Measurements from ENCODE around the gene UBE4B.
"Not testable (repeated sequence)": the region's sequence is repeated elsewhere in the genome, so short reads cannot be mapped to it uniquely, and the experiment has no call there.

Gene UBE4B

DNA sequence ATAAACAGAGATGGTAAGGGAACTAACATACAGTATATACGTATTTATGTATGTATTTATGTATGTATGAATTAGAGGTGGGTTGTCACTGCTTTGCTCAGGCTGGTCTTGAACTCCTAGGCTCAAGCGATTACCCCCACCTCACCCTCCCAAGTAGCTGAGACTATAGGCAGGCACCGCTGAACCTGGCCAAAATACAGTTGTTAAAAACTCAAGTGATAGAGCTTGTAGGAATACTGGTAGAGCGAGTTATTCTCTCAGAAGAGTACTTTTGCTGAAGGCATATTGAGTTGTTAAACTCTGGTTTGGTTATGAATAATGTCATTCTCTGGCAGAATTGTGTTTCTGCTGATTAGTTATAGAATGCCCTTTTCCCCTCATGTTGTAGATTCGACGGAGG, 38.9 kb downstream of the UBE4B start:
- no peak for DNase-seq (ENCODE audit: low read depth in 2 of 2)

DNA sequence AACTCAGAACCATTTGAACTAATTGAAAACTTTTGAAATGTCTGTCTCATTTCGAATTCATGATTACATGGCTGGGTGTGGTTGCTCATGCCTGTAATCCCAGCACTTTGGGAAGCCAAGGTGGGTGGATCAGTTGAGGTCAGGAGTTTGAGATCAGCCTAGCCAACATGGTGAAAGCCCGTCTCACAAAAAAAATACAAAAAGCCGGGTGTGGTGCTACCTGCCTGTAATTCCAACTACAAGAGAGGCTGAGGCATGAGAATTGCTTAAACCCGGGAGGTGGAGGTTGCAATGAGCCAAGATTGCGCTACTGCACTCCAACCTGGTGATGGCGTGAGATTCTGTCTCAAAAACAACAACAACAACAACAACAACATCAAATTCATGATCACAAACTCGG, 40.6 kb downstream of the UBE4B start:
- not testable (repeated sequence) for DNase-seq (ENCODE audit: low read depth in 2 of 2)

DNA sequence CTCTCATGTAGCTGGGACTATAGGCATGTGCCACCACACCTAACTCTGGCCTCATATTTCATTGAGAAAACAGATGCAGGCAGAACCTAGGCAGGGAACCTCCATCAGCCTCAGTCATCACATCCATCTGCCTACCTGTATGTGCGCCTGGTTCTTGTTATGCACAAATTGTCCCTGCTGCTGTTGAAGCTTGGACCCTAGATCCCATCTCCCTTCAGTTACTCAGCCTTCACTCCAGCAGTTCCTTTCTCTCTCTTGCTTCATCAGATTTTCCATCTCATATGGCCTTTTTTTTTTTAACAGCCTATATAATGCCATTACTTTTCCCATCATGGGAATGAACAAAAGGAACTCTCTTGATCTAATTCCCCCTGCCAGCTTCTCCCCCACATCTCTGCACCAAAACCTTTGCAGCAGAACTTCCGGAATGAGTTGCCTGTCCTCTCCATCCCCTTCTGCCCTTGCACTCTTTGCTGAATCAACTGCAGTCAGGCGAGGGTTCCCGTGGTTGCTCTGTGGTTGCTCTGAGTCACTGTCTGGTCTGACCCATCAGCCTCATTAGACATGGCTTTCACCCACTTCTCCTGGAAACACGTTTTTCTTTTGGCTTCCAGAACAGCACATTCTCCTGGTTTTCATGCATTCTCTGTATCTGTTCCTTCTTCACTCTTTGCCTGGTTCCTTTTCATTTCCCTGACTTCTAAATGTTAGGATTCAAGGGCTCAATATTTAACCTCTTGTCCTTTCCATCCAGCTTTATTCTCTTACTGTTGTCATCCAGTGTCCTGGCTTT, 41.5 kb downstream of the UBE4B start:
- DNase-seq (ENCODE audit: low read depth in 2 of 2) = peak; percentile 39 to 57

DNA sequence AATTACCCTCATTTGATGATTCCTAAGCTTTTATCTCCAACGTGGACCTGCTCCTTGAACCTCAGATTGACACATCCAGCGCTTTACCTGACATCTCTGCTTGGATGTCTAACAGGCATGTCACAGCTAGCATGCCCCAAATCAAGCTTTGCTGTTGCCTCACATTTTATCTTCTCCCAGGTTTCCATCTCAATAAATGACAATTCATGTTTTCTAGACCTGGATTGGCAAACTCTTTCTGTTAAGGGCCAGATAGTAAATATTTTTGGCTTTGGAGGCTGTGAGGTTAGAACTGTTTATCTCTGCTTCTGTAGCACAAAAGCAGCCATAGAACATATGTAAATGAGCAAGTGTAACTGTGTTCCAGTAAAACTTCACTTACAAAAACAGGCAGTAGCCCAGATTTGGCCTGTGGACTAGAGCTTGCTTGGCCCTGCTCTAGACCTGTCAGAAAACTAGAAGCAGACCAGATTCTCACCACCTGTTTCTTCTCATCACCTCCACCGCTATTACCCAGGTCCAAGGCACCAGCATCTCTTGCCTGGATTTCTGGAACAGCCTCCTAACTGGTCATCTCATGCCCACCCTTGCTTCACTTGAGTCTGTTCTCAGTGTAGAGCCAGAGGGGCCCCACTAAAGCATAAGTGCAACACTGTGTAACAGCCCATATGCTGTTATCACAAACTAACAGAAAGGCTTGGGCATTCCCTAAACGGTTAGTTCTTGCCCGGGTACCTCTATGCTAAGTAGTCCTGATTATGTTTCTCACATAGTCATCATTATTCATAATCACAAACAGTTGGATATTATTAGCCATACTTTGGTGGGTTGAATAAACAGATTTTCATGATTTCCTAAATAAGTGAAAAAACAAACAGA, 42.3 kb downstream of the UBE4B start:
- DNase-seq (ENCODE audit: low read depth in 2 of 2) = no peak

DNA sequence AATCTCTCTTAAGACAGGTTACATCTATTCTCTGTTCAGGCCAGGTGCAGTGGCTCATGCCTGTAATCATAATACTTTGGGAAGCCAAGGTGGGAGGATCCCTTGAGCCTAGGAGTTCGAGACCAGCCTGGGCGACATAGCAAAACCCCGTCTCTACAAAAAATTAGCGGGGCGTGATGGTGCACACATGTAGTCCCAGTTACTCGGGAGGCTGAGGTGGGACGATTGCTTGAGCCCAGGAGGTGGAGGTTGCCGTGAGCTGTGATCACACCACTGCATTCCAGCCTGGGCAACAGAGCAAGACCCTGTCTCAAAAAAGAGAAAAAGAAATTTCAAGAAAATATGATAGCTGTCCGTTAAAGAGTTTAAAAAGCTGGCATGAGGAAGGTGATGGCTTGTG, 43.0 kb downstream of the UBE4B start:
- DNase-seq (ENCODE audit: low read depth in 2 of 2) = no peak

DNA sequence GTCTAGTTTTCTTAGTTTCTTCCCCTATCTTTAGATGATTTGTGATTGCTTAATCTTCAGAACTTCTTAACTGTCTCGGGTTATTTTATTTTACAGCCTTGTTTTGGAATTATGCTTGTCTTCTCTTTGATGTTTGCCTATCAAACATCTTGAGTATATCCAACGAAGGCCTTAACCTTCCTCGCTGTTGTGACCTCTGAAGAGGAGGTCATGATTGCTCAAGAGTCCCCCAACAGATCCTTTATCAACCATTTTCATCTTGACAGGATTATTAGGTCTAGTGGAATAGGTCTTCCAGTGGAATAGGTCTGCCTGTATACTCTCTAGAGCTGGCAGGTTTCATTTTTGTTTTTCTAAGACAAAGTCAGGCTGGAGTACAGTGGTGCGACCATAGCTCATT, 45.7 kb downstream of the UBE4B start:
- no peak for DNase-seq (ENCODE audit: low read depth in 2 of 2)

DNA sequence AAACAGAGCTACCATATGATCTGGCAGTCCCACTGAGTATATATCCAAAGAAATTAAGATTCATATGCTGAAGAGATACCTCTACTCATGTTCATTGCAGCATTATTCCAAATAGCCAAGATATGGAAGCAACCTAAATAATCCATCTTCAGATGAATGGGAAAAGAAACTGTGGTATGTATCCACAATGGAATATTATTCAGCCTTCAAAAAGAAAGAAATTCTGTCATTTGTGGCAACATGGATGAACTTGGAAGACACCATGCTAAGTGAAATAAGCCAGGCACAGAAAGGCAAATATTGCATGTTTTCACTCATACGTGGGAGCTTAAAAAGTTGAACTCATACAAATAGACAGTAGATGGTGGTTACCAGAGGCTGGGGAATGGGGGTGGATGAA, 47.8 kb downstream of the UBE4B start:
- no peak for DNase-seq (ENCODE audit: low read depth in 2 of 2)

DNA sequence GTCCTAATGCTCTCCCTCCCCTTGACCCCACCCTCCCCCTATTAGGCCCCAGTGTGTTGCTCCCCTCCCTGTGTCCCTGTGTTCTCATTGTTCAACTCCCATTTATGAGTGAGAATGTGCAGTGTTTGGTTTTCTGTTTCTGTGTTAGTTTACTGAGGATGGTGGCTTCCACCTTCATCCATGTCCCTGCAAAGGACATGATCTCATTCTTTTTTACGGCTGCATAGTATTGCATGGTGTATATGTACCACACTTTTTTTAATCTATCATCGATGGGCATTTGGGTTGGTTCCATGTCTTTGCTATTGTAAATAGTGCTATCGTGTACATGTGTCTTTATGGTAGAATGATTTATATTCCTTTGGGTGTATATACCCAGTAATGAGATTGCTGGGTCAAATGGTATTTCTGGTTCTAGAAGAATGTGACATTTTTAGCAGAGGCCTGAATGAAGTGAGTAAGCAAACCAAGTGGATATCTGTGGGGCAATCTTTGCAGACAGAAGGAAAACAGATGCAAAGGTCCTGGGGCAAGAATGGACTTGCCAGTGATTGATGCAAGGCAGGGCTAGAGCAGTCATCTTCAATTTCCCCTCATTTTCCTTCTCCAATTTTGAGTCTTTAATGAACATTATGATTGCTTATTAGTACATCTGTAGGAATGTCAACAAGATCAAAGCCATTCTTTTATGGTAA, 50.2 kb downstream of the UBE4B start:
- no peak for DNase-seq (ENCODE audit: low read depth in 2 of 2)

DNA sequence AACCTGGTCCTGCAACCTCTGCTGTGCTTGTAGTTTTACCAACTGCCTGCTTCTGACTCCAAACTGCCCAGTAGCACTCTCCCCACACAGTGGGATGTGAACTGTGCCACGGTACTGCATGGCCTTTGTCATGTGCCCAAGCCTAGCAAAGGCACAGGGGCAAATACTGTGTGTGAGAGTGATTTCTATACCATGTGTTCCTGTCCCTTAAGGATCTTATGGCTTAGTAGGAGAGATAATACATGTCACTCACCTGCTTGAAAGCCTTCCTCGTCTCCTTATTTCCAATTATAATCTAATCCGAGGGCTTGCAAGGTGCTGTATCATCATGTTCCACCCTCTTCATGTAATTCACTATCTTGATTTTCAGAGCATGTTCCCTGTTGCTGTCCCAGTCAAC, 51.3 kb downstream of the UBE4B start:
- no peak for DNase-seq (ENCODE audit: low read depth in 2 of 2)

DNA sequence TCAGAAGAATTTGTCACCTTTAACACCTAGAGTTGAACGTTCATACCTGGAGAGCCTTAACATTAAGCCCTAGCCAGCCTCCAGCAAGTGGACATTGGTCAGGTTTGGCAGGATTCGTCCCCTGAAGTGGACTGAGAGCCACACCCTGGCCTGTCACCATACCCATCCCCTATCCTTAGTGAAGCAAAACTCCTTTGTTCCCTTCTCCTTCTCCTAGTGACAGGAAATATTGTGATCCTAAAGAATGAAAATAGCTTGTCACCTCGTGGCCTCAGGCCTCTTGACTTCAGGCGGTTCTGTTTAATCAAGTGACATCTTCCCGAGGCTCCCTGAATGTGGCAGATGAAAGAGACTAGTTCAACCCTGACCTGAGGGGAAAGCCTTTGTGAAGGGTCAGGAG, 52.3 kb downstream of the UBE4B start:
- DNase-seq (ENCODE audit: low read depth in 2 of 2) = no peak

DNA sequence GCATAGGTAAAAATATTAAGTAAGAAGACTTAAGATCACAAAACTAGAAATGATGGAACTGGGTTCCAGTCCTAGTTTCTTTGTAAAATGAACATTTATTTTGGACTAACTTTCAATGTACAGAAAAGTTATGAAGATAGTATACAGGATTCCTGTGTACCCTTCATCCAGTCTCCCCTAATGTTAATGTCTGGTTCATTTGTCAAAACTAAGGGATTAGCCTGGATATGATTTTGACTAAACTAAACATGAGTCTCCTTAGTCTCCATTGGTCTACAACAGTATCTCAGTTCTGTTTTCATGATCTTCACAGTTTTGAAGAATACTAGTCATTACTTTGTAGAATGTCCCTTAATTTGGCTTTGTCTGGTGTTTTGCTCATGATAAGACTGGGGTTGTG, 54.5 kb downstream of the UBE4B start:
- no peak for DNase-seq (ENCODE audit: low read depth in 2 of 2)

DNA sequence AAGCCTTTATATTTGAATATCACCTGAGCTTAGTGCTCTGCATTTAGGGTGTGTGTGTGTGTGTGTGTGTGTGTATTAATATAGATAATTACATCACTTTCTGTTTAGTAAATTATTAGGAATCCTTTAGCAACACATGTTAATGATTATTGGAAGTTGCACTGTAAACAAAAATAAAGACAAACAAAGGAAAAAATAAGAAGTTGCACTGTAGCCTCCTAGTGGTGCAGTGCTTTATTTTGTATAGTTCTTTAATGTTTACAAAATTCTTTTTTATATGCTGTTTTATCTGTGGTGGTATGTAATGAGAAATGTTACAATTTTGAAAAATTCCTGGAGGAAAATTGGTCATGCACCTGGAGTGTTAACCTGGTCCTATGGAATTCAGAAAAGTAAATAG, 69.2 kb downstream of the UBE4B start:
- no peak for DNase-seq (ENCODE audit: low read depth in 2 of 2)

DNA sequence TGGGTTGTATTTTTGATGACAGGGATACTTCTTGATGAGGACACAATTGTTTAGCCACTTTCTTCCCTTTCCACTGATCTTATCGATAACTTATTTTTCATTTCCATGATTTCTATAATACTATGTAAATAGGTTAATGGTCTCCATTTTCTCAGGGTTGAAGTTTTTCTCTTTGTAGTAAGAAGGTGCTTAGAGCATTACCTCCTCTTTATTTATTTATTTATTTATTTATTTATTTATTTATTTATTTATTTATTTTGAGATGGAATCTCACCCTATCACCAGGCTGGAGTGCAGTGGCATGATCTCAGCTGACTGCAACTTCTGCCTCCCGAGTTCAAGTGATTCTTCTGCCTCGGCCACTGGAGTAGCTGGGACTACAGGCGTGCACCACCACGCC, 70.4 kb downstream of the UBE4B start:
- no peak for DNase-seq (ENCODE audit: low read depth in 2 of 2)

DNA sequence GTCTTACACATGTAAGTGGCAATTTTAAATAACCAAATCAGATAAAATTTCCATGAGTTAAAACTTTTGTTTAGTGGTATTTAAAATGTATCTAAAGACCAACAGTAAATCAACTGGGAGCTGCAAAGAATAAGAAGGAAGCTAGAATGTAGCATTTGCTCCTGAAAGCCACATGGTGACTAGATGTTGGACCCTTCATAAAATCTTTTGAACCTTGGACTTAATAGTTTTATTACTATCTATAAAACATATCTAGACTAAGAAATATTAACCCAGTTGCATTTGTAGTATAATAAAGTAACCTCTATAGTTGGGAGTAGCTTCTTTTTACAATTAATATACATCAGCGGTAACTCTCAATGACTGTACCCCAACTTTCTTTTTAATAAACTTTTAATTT, 72.1 kb downstream of the UBE4B start:
- DNase-seq (ENCODE audit: low read depth in 2 of 2) = no peak

DNA sequence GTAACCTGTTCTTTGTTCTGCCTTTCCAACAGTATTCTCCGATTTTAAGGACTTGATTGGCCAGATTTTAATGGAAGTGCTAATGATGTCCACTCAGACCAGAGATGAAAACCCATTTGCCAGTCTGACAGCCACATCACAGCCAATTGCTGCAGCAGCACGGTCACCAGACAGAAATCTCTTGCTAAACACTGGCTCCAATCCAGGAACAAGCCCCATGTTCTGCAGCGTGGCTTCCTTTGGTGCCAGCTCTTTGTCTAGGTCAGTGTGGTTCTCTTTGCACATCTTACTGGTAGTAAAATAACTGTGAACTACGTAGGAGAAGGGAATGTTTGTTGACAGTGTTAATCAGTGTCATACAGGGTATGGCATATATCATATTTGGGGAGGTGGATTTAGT, 72.7 kb downstream of the UBE4B start:
- no peak for DNase-seq (ENCODE audit: low read depth in 2 of 2)

DNA sequence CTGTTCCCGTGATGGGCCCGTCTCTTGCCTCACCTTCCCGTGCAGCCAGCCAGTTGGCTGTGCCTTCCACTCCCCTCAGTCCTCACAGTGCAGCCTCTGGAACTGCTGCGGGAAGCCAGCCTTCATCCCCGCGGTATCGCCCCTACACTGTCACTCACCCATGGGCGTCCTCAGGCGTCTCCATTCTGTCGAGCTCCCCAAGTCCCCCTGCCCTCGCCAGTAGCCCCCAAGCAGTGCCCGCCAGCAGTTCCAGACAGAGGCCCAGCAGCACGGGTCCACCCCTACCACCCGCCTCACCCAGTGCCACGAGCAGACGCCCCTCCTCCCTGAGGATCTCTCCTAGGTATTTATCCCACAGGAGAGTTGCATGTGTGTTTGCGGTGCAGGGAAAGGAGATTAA, 73.5 kb downstream of the UBE4B start:
- DNase-seq (ENCODE audit: low read depth in 2 of 2) = no peak

DNA sequence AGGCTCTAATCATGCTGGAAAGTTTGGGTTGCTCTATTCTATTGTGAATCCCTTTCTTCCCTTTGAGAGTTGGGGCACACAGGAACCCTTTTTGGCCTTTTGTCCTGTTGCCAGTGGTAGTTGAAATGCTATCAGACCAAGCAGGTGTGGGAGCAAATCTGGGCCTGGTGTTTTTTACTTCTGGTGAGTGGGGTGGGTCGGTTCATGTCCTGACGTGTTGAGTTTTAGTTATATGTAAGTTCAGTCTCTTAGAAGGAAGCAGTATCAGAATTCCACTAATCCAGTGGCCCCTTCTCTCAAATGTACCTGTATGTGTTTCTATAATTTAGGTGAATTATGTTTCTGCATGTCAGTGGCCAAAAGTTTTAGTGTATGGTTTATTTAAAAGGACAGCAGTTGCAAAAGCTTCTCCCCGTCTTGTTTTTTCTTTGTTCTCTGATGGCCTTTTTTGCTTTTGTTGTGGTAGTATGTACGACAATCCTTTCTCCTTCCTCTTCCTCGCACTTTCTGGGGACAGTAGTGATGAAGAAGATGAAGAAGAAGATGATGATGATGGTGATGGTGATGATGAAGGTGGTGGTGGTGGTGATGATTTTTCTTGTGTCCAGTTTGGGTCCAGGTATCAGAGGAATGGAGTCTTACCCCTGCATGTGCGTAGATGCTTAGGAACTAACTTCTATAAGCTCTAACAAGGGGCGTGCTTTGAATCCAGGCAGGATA, 74.2 kb downstream of the UBE4B start:
- DNase-seq (ENCODE audit: low read depth in 2 of 2) = no peak

DNA sequence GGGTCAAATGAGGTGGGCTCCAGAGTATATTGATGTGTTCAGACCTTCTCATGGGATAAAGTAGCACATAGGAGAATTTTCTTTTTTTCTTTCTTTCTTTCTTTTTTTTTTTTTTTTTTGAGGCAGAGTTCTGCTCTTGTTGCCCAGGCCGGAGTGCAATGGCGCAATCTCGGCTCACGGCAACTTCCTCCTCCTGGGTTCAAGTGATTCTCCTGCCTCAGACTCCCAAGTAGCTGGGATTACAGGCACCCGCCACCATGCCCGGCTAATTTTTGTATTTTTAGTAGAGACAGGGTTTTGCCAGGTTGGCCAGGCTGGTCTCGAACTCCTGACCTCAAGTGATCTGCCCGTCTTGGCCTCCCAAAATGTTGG, 74.7 kb downstream of the UBE4B start:
- DNase-seq (ENCODE audit: low read depth in 2 of 2) = not testable (repeated sequence)

DNA sequence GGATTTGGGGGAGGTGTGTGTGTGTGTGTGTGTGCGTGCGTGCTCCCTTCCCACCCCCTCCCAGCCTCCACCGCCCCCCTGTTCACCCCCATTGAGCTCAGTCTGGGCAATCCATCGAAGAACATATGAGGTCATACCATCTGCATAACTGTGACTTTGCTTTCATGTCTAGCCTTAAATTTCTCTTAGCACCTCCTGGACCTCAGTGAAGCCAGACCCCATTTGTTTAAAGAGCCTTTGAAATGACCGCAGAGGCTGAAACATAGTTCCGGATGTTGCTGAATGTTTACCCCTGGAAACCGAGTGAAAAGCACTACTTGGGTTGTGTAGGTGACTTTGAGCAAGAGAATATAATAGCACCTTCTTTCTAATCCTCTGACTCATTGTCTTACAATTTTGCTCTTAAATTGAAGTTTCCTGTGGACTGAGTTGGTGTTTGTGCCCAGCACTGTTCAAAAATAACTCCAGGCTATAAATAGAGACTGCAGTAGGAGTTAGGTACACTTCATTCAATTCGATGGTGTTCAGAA, 75.4 kb downstream of the UBE4B start:
- no peak for DNase-seq (ENCODE audit: low read depth in 2 of 2)

DNA sequence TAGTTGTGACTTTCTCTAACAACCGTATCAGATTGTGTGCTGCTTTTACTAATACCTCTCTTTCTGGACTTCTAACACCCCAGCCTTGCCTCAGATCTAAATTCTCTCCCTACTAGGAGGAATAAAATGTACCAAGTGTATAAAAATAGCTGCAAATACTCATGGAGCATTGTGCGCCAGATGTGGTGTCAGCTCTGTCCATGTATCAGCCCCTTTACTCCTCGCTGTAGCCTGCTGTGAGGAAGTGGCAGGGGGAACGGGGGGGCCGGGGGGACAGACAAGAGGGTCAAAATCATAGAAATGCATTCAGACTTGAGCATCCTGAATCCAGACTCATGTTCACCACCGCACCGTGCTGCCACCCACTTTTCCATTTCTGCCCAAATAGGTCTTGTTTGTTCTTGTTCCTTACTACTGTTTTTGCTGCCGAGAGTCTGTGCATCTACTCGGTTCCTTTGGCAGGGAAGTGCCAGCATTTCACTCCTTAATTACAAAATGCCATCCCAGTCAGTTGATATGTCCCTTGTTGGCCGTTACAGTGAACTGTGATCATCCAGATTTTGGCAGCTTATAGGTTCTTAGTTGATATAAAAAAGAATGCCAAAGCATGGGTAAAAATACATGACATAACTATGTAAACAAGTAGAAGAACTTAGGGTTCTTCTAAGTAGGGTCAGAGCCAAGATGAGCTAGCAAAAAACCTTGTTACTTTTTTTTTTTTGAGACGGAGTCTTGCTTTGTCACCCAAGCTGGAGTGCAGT, 76.4 kb downstream of the UBE4B start:
- DNase-seq (ENCODE audit: low read depth in 2 of 2) = no peak

DNA sequence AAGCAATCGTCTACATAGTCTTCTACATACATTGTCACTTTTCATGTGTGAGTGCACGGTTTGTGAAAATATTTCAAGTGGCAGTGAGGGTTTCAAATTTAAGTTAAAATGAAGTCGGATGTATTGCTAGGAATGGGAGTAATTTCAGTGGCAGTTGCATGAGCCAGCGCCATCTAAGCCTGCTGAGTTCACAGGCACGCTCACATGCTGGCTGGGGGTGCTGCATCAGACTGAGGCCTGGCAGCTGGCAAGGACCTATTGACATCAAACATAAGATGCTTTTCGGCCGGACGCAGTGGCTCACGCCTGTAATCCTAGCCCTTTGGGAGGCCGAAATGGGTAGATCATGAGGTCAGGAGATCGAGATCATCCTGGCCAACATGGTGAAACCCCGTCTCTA, 80.7 kb downstream of the UBE4B start:
- DNase-seq (ENCODE audit: low read depth in 2 of 2) = no peak

Measured in stimulated activated CD8-positive, alpha-beta memory T cell treated with anti-CD3 and anti-CD28 coated beads, Interleukin-2, amount 100 ng/mL, for 48 hours (primary cell).